HG02610 (cell line): Measurements from ENCODE around the gene HES2.
"Not testable (repeated sequence)": the region's sequence is repeated elsewhere in the genome, so short reads cannot be mapped to it uniquely, and the experiment has no call there.

Experiments used
- ATAC-seq: cut with Tn5 transposase; IDR thresholded peaks from one replicate; pipeline ENCODE4 v1.9.1; 2021; ENCODE audit warnings: mild to moderate bottlenecking, moderate library complexity; ENCODE audit not compliant: unreplicated experiment

HES2 gene

GRCh38 chr1:6419804-6420453 is at the start of gene HES2:
Gene HES2, minus strand, starts transcription at chr1:6419919. Its CDS starts 99 bp downstream, at chr1:6419820.
- no peak for ATAC-seq

GRCh38 chr1:6468729-6469461 is 49.2 kb upstream of the HES2 start:
- no peak for ATAC-seq

- ATAC-seq: no peak
Observed at GRCh38 chr1:6467744-6468688, 48.3 kb upstream of the HES2 start.

GRCh38 chr1:6467224-6467623 is 47.5 kb upstream of the HES2 start:
- ATAC-seq: no peak

- no peak for ATAC-seq
Observed at GRCh38 chr1:6466751-6467150, 47.0 kb upstream of the HES2 start.

- no peak for ATAC-seq
Observed at GRCh38 chr1:6466023-6466422, 46.3 kb upstream of the HES2 start, which contains the start of gene TNFRSF25. Gene TNFRSF25, minus strand, starts transcription at chr1:6466173. Its CDS starts 66 bp downstream, at chr1:6466107.

- no peak for ATAC-seq
Observed at GRCh38 chr1:6465461-6466005, 45.8 kb upstream of the HES2 start.

- ATAC-seq: no peak
Observed at GRCh38 chr1:6464915-6465314, 45.2 kb upstream of the HES2 start.

- ATAC-seq: no peak
Observed at GRCh38 chr1:6464514-6464836, 44.8 kb upstream of the HES2 start.

GRCh38 chr1:6463120-6463412 is 43.3 kb upstream of the HES2 start:
- no peak for ATAC-seq

GRCh38 chr1:6462412-6463119 is 42.8 kb upstream of the HES2 start:
- no peak for ATAC-seq

- ATAC-seq: no peak
Observed at GRCh38 chr1:6461538-6462411, 42.1 kb upstream of the HES2 start.

GRCh38 chr1:6461051-6461530 is 41.4 kb upstream of the HES2 start:
- no peak for ATAC-seq

GRCh38 chr1:6460301-6461050 is 40.8 kb upstream of the HES2 start:
- no peak for ATAC-seq

- ATAC-seq: no peak
Observed at GRCh38 chr1:6459850-6460265, 40.1 kb upstream of the HES2 start.

- ATAC-seq: no peak
Observed at GRCh38 chr1:6456800-6457466, 37.2 kb upstream of the HES2 start.

GRCh38 chr1:6455752-6456520 is 36.2 kb upstream of the HES2 start:
- ATAC-seq: not testable (repeated sequence)
